Activated naive CD4-positive, alpha-beta T cell treated with anti-CD3 and anti-CD28 coated beads, Interleukin-2, amount 10 ng/mL, durations not matched to agents 7 days and 5 days (primary cell): ENCODE results near the gene OVCA2.

Source experiments
- CTCF ChIA-PET: fragments of 350-600 bp; sonication (Branson Sonifier 250); formaldehyde crosslinking; loops from one replicate; lab custom pipeline; 2021; ENCODE audit warnings: antibody characterized with exemption; lab: Charles Lee
- DNase-seq: peaks from one replicate; pipeline ENCODE4 v3.0.0-alpha.2; 2020
- H3K27ac Mint-ChIP-seq: one replicate; pipeline ENCODE4 v1.8.0; 2021; ENCODE audit warnings: mild to moderate bottlenecking, moderate library complexity, mixed read lengths
- H3K27me3 Mint-ChIP-seq: one replicate; pipeline ENCODE4 v1.8.0; 2021; ENCODE audit warnings: mild to moderate bottlenecking, mixed read lengths
- H3K36me3 Mint-ChIP-seq: one replicate; pipeline ENCODE4 v1.8.0; 2021; ENCODE audit warnings: mixed read lengths
- H3K4me1 Mint-ChIP-seq: one replicate; pipeline ENCODE4 v1.8.0; 2021; ENCODE audit warnings: mixed read lengths
- H3K4me3 Mint-ChIP-seq: one replicate; pipeline ENCODE4 v1.8.0; 2021; ENCODE audit warnings: mild to moderate bottlenecking, moderate library complexity, mixed read lengths
- H3K9me3 Mint-ChIP-seq: one replicate; pipeline ENCODE4 v1.8.0; 2021; ENCODE audit warnings: mixed read lengths

OVCA2 gene

GRCh38 chr17:2090804-2091534 lies 49.1 kb downstream of the OVCA2 start:
- H3K27ac Mint-ChIP-seq, result no peak overlapping the region
- H3K27me3 Mint-ChIP-seq, result no peaks in the 10 kb centered on the region
- peaks cover 69% of the 10 kb centered on the region for H3K4me1 Mint-ChIP-seq
- CTCF ChIA-PET, result interaction anchor here (0.6 to 5.9 kb wide), 8 partner anchors 11 to 154 kb away, joined by 3 to 40 read pairs (median 4); no protein-coding TSS in a partner anchor
- H3K4me3 Mint-ChIP-seq, result peak overlapping the region; percentile 73
- H3K36me3 Mint-ChIP-seq, result peaks cover 26% of the 10 kb centered on the region
- DNase-seq, result no peak
- H3K9me3 Mint-ChIP-seq, result no peaks in the 10 kb centered on the region

DNA sequence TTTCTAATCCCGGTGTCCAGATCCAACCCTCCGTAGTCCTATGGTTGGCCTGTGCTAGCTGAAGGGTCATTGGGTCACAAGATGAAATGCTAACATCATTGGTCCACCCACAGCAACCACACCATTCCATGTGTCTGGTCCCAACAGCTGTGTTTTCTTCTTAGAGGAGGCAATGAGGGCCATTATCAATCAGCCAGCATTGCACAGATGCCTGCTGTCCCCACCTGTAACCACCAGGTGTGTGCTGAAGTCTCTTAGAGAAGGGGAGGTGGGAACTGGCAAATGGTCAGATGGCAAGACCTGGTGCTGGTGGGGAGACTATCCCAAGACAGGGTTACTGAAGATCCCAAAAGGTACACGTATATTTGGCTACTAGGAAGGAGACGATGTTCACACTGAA lies 50.4 kb downstream of the OVCA2 start:
- Mint-ChIP-seq H3K27ac (peak overlapping the region; percentile 26), H3K27me3 (no peaks in the 10 kb centered on the region), H3K36me3 (peaks cover 25% of the 10 kb centered on the region), H3K9me3 (no peaks in the 10 kb centered on the region), H3K4me1 (peaks cover 61% of the 10 kb centered on the region), H3K4me3 (no peak overlapping the region)
- DNase-seq, result no peak
- CTCF ChIA-PET, result interaction anchor here (1.1 to 2.0 kb wide), 2 partner anchors 153 to 189 kb away, joined by 3 to 7 read pairs; no protein-coding TSS in a partner anchor
